OCI-LY1 (cell line): ENCODE results near the gene SFXN2.

Experiments
- H2AFZ ChIP-seq: fragments of 200-600 bp; sonication (generic), shearing (Covaris generic); 2 replicates; pipeline ENCODE4 v1.6.0; 2014; ENCODE audit warnings: antibody characterized with exemption, mild to moderate bottlenecking, low read length
- H3F3A ChIP-seq: fragments of 200-600 bp; sonication (generic), shearing (Covaris generic); 2 replicates; pipeline ENCODE4 v1.6.0; 2014; ENCODE audit warnings: mild to moderate bottlenecking, antibody characterized with exemption, low read length, moderate library complexity; ENCODE audit not compliant: insufficient read depth
- H3K27ac ChIP-seq: fragments of 200-600 bp; sonication (generic); 2 replicates; pipeline ENCODE4 v1.5.1; 2014; ENCODE audit warnings: low read length, mixed run types, mild to moderate bottlenecking, low read depth; ENCODE audit not compliant: poor library complexity, severe bottlenecking
- H3K27me3 ChIP-seq: fragments of 200-600 bp; sonication (generic); 2 replicates; pipeline ENCODE4 v1.6.0; 2014; ENCODE audit warnings: antibody characterized with exemption, mild to moderate bottlenecking, low read length, moderate library complexity; ENCODE audit not compliant: insufficient read depth
- H3K36me3 ChIP-seq: fragments of 200-600 bp; sonication (generic); 2 replicates; pipeline ENCODE4 v1.6.1; 2014; ENCODE audit warnings: mild to moderate bottlenecking, antibody characterized with exemption, low read length, moderate library complexity, mixed read lengths; ENCODE audit not compliant: insufficient read depth
- H3K4me1 ChIP-seq: fragments of 200-600 bp; sonication (generic); 2 replicates; pipeline ENCODE4 v1.5.1; 2014; ENCODE audit warnings: mild to moderate bottlenecking, low read length, moderate library complexity; ENCODE audit not compliant: insufficient read depth, severe bottlenecking
- H3K4me2 ChIP-seq: fragments of 200-600 bp; sonication (generic), shearing (Covaris generic); 2 replicates; pipeline ENCODE4 v1.6.1; 2014; ENCODE audit warnings: low read length
- H3K4me3 ChIP-seq: fragments of 200-600 bp; sonication (generic); 2 replicates; pipeline ENCODE4 v1.5.1; 2014; ENCODE audit warnings: low read length, low read depth, mild to moderate bottlenecking, mixed read lengths; ENCODE audit not compliant: poor library complexity, severe bottlenecking
- H3K79me2 ChIP-seq: fragments of 200-600 bp; shearing (Covaris generic); 2 replicates; pipeline ENCODE4 v1.6.1; 2016; ENCODE audit warnings: mixed run types, low read length, mixed read lengths; ENCODE audit not compliant: insufficient read depth
- H3K9ac ChIP-seq: fragments of 200-600 bp; sonication (generic), shearing (Covaris generic); 2 replicates; pipeline ENCODE4 v1.6.1; 2014; ENCODE audit warnings: mild to moderate bottlenecking, low read length, mixed read lengths
- H3K9me2 ChIP-seq: fragments of 200-600 bp; sonication (generic), shearing (Covaris generic); 2 replicates; pipeline ENCODE4 v1.6.1; 2014; ENCODE audit warnings: low read depth, mild to moderate bottlenecking, low read length, mixed read lengths
- H3K9me3 ChIP-seq: fragments of 200-600 bp; shearing (Covaris generic); 2 replicates; pipeline ENCODE4 v1.6.1; 2014; ENCODE audit warnings: low read length, mixed read lengths
- H4K20me1 ChIP-seq: fragments of 200-600 bp; sonication (generic), shearing (Covaris generic); 2 replicates; pipeline ENCODE4 v1.6.0; 2016; ENCODE audit warnings: mild to moderate bottlenecking, low read length; ENCODE audit not compliant: insufficient read depth
- CTCF ChIP-seq: fragments of 200-600 bp; sonication (generic), shearing (Covaris generic); IDR thresholded peaks from 2 replicates; pipeline ENCODE4 v1.5.1; 2017; ENCODE audit warnings: mild to moderate bottlenecking, antibody characterized with exemption, low read length, moderate library complexity, mixed read lengths
- EZH2 ChIP-seq: fragments of 200-600 bp; sonication (generic), shearing (Covaris generic); IDR thresholded peaks from 2 replicates; pipeline ENCODE4 v1.8.0; 2017; ENCODE audit warnings: borderline replicate concordance, mixed run types, mild to moderate bottlenecking, antibody characterized with exemption, low read length, moderate library complexity, mixed read lengths

The SFXN2 gene

GRCh38 chr10:102732661-102733060 lies 18.2 kb downstream of the SFXN2 start:
- no peak overlapping the region for H3K9ac ChIP-seq
- H3K9me3 ChIP-seq, result no peaks in the 10 kb centered on the region
- no peak overlapping the region for H3K27ac ChIP-seq
- no peaks in the 10 kb centered on the region for H3K9me2 ChIP-seq
- TF ChIP-seq EZH2 (no peak), CTCF (no peak)
- H4K20me1 ChIP-seq, result no peaks in the 10 kb centered on the region
- H3K79me2 ChIP-seq, result no peaks in the 10 kb centered on the region
- H2AFZ ChIP-seq, result no peak overlapping the region
- no peaks in the 10 kb centered on the region for H3K27me3 ChIP-seq
- H3K4me1 ChIP-seq, result no peaks in the 10 kb centered on the region
- H3K4me3 ChIP-seq, result no peak overlapping the region
- no peak overlapping the region for H3K4me2 ChIP-seq
- peaks cover 28% of the 10 kb centered on the region for H3K36me3 ChIP-seq
- no peaks in the 10 kb centered on the region for H3F3A ChIP-seq

GRCh38 chr10:102735065-102735562 lies 20.7 kb downstream of the SFXN2 start:
- Histone ChIP-seq H3K4me3 (no peak overlapping the region), H3K4me1 (no peaks in the 10 kb centered on the region), H3K79me2 (no peaks in the 10 kb centered on the region), H2AFZ (no peak overlapping the region), H3K9me3 (no peaks in the 10 kb centered on the region), H3K27ac (no peak overlapping the region), H3K9me2 (no peaks in the 10 kb centered on the region), H3K4me2 (no peak overlapping the region), H3K36me3 (peaks cover 16% of the 10 kb centered on the region), H3K9ac (no peak overlapping the region), H3K27me3 (no peaks in the 10 kb centered on the region), H3F3A (no peaks in the 10 kb centered on the region), H4K20me1 (no peaks in the 10 kb centered on the region)
- TF ChIP-seq EZH2, result no peak
- no peak for TF ChIP-seq CTCF

DNA sequence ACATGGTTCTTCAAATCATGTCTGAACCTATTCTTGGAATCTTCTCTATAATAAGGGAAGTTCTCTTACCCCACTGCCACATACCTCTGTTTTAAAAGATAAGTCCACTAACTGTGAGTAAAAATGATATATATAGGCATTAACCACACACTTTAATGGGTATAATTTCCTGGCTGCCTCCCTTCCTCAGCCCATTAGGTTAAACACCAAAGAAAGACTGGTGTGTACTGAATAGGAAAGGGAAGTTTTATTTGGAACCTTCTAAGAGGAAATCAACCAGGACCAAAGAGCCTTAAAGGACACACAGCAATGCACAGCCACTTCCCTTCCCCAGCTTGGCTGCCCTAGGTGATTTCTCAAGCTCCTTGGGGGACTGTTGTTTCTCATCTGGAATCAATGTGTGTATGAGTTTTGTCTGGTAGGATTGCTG lies 24.3 kb downstream of the SFXN2 start:
- no peak for TF ChIP-seq CTCF
- TF ChIP-seq EZH2, result no peak

More for the DNA sequence above, 24.3 kb downstream of the SFXN2 start:
- no peak overlapping the region for H3K9ac ChIP-seq
- H3F3A ChIP-seq, result no peaks in the 10 kb centered on the region
- no peaks in the 10 kb centered on the region for H3K79me2 ChIP-seq
- H3K9me2 ChIP-seq, result no peaks in the 10 kb centered on the region
- no peak overlapping the region for H3K27ac ChIP-seq
- no peaks in the 10 kb centered on the region for H4K20me1 ChIP-seq
- no peak overlapping the region for H2AFZ ChIP-seq
- no peaks in the 10 kb centered on the region for H3K9me3 ChIP-seq
- H3K36me3 ChIP-seq, result peaks cover 1% of the 10 kb centered on the region; the same call in 1 of the 2 replicates
- H3K4me3 ChIP-seq, result no peak overlapping the region
- H3K4me1 ChIP-seq, result peaks cover 5% of the 10 kb centered on the region
- no peaks in the 10 kb centered on the region for H3K27me3 ChIP-seq
- no peak overlapping the region for H3K4me2 ChIP-seq
